ENCODE measurements around the gene SPAST. TPM values are rescaled to one million over a fixed set of nuclear protein-coding genes. Genes with fewer than 3 reads are reported as not detected.

SPAST gene
- total RNA-seq, 1 donor from 2014 or later = 43.6 TPM

GRCh38 chr2:32067549-32067948 lies 4.2 kb downstream of the SPAST start:
- Mint-ChIP-seq H3K4me1 (peaks cover 11% of the 10 kb centered on the region), H3K36me3 (peaks cover 12% of the 10 kb centered on the region), H3K27me3 (ENCODE audit: insufficient read depth, low read depth) (peaks cover 2% of the 10 kb centered on the region), H3K9me3 (no peaks in the 10 kb centered on the region), H3K27ac (no peak overlapping the region), H3K4me3 (no peak overlapping the region)
- H3K4me3 ChIP-seq = no peak overlapping the region
- no peak overlapping the region for H2AFZ ChIP-seq (replicated peaks)
- H4K20me1 ChIP-seq (ENCODE audit: low read depth) = no peaks in the 10 kb centered on the region
- peaks cover 20% of the 10 kb centered on the region for H3F3A ChIP-seq (ENCODE audit: low read depth)
- no peak for DNase-seq (ENCODE audit: low spot score)
- H3K79me2 ChIP-seq (ENCODE audit: low read depth) = peaks cover 69% of the 10 kb centered on the region
- H3K36me3 ChIP-seq = no peaks in the 10 kb centered on the region
- H3K27me3 ChIP-seq = no peaks in the 10 kb centered on the region
- no peak overlapping the region for H3K27ac ChIP-seq
- TF ChIP-seq CTCF (IDR thresholded peaks at IDR 0.05) (no peak), EZH2phosphoT487 (IDR thresholded peaks at IDR 0.05) (no peak), EZH2 (IDR thresholded peaks at IDR 0.05) (no peak)
- H3K9ac ChIP-seq = no peak overlapping the region
- no peaks in the 10 kb centered on the region for H3K9me3 ChIP-seq (ENCODE audit: low read depth)
- peaks cover 9% of the 10 kb centered on the region for H3K4me1 ChIP-seq
- no peak overlapping the region for H3K4me2 ChIP-seq

- H3K9me3 Mint-ChIP-seq = no peaks in the 10 kb centered on the region
- H4K20me1 ChIP-seq (ENCODE audit: low read depth) = no peaks in the 10 kb centered on the region
- peaks cover 12% of the 10 kb centered on the region for H3K36me3 Mint-ChIP-seq
- H3K4me1 ChIP-seq = no peaks in the 10 kb centered on the region
- H3K36me3 ChIP-seq = no peaks in the 10 kb centered on the region
- DNase-seq (ENCODE audit: low spot score) = no peak
- TF ChIP-seq EZH2 (IDR thresholded peaks at IDR 0.05) = no peak
- TF ChIP-seq CTCF (IDR thresholded peaks at IDR 0.05) = no peak
- TF ChIP-seq EZH2phosphoT487 (IDR thresholded peaks at IDR 0.05) = no peak
- no peaks in the 10 kb centered on the region for H3K27me3 Mint-ChIP-seq (ENCODE audit: insufficient read depth, low read depth)
- H3K4me1 Mint-ChIP-seq = no peaks in the 10 kb centered on the region
- no peak overlapping the region for H3K4me2 ChIP-seq
- H3K27ac Mint-ChIP-seq = no peak overlapping the region
- no peak overlapping the region for H2AFZ ChIP-seq (replicated peaks)
- H3K4me3 ChIP-seq = no peak overlapping the region
- no peak overlapping the region for H3K9ac ChIP-seq
- H3K27ac ChIP-seq = no peak overlapping the region
- no peaks in the 10 kb centered on the region for H3K27me3 ChIP-seq
- no peaks in the 10 kb centered on the region for H3K9me3 ChIP-seq (ENCODE audit: low read depth)
- H3F3A ChIP-seq (ENCODE audit: low read depth) = no peaks in the 10 kb centered on the region
- no peak overlapping the region for H3K4me3 Mint-ChIP-seq
- H3K79me2 ChIP-seq (ENCODE audit: low read depth) = peaks cover 70% of the 10 kb centered on the region
Measured at GRCh38 chr2:32074134-32074506, 10.8 kb downstream of the SPAST start.

- no peak overlapping the region for H3K4me3 Mint-ChIP-seq
- H3K4me3 ChIP-seq = no peak overlapping the region
- H3K36me3 Mint-ChIP-seq = peaks cover 12% of the 10 kb centered on the region
- no peaks in the 10 kb centered on the region for H3K9me3 Mint-ChIP-seq
- no peak overlapping the region for H2AFZ ChIP-seq (replicated peaks)
- DNase-seq (ENCODE audit: low spot score) = no peak
- no peaks in the 10 kb centered on the region for H3K4me1 Mint-ChIP-seq
- H3K27ac Mint-ChIP-seq = no peak overlapping the region
- no peaks in the 10 kb centered on the region for H4K20me1 ChIP-seq (ENCODE audit: low read depth)
- no peaks in the 10 kb centered on the region for H3K4me1 ChIP-seq
- no peaks in the 10 kb centered on the region for H3F3A ChIP-seq (ENCODE audit: low read depth)
- peaks cover 3% of the 10 kb centered on the region for H3K36me3 ChIP-seq
- H3K27me3 Mint-ChIP-seq (ENCODE audit: insufficient read depth, low read depth) = peaks cover 2% of the 10 kb centered on the region
- TF ChIP-seq EZH2phosphoT487 (IDR thresholded peaks at IDR 0.05) = no peak
- no peak for TF ChIP-seq EZH2 (IDR thresholded peaks at IDR 0.05)
- TF ChIP-seq CTCF (IDR thresholded peaks at IDR 0.05) = no peak
- H3K4me2 ChIP-seq = no peak overlapping the region
- no peaks in the 10 kb centered on the region for H3K79me2 ChIP-seq (ENCODE audit: low read depth)
- H3K27me3 ChIP-seq = no peaks in the 10 kb centered on the region
- no peaks in the 10 kb centered on the region for H3K9me3 ChIP-seq (ENCODE audit: low read depth)
- H3K27ac ChIP-seq = no peak overlapping the region
- no peak overlapping the region for H3K9ac ChIP-seq
Measured at GRCh38 chr2:32095671-32096070, 32.3 kb downstream of the SPAST start.

Measured in neural progenitor cell (in vitro differentiated cells).